ENCODE measurements around the gene MAML2.

DNA sequence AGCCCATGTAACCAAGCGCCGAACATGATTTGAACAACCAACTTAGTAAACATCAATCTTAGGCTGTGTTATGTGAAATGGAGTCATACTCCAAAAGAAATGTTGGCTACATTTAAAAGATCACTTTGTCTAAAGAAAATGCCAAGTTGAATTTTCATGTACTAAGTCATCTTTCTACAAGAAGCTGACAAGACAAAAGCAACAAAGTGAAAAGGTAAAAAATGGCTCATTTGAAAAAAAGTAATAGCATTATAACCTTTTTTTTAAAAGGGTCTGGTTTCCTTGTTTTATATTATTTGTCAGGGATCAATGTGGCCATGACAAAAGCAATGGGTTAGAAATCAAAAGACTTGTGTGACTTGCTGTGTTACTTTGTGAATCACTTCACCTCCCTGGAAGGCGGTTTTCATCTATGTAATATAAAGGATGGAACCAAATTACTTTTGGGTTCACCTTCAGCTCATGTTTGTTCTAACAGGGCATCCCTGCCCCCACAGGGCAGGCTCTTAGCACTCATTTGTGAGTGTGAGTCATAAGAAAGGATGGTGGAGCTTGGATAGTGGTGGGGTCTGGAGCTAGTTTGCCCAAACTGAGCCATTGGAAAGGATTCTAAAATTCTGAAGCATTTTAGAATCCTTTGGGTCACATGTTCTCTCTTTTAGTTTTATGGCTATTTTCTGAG lies 287.1 kb downstream of the MAML2 start:
- TF ChIP-seq HCFC1 (IDR thresholded peaks at IDR 0.05; ENCODE audit: low read depth, low read length) (no peak), RNF2 (IDR thresholded peaks at IDR 0.05) (no peak), RUNX1 (IDR thresholded peaks at IDR 0.05; ENCODE audit: low read depth) (no peak), MAFF (IDR thresholded peaks at IDR 0.05; ENCODE audit: low read length) (no peak), POLR2AphosphoS5 (IDR thresholded peaks at IDR 0.05; ENCODE audit: control insufficient read depth, insufficient read depth, low read depth, low read length) (no peak), CHD1 (IDR thresholded peaks at IDR 0.05; ENCODE audit: low read length) (no peak), FOXP1 (CRISPR knock-in tag; IDR thresholded peaks at IDR 0.05) (no peak), RBFOX2 (IDR thresholded peaks at IDR 0.05; ENCODE audit: low read depth, low read length) (no peak), HDAC2 (IDR thresholded peaks at IDR 0.05) (no peak)
- TF ChIP-seq, protein P1, sequence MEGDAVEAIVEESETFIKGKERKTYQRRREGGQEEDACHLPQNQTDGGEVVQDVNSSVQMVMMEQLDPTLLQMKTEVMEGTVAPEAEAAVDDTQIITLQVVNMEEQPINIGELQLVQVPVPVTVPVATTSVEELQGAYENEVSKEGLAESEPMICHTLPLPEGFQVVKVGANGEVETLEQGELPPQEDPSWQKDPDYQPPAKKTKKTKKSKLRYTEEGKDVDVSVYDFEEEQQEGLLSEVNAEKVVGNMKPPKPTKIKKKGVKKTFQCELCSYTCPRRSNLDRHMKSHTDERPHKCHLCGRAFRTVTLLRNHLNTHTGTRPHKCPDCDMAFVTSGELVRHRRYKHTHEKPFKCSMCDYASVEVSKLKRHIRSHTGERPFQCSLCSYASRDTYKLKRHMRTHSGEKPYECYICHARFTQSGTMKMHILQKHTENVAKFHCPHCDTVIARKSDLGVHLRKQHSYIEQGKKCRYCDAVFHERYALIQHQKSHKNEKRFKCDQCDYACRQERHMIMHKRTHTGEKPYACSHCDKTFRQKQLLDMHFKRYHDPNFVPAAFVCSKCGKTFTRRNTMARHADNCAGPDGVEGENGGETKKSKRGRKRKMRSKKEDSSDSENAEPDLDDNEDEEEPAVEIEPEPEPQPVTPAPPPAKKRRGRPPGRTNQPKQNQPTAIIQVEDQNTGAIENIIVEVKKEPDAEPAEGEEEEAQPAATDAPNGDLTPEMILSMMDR (IDR thresholded peaks at IDR 0.05 in 2 of 3, conservative IDR thresholded peaks at IDR 0.05 in 1 of 3; ENCODE audit: insufficient read depth in 2 of 3, low read depth in 1 of 3, low read length in 3 of 3) = no peak
- TF ChIP-seq, protein P2, sequence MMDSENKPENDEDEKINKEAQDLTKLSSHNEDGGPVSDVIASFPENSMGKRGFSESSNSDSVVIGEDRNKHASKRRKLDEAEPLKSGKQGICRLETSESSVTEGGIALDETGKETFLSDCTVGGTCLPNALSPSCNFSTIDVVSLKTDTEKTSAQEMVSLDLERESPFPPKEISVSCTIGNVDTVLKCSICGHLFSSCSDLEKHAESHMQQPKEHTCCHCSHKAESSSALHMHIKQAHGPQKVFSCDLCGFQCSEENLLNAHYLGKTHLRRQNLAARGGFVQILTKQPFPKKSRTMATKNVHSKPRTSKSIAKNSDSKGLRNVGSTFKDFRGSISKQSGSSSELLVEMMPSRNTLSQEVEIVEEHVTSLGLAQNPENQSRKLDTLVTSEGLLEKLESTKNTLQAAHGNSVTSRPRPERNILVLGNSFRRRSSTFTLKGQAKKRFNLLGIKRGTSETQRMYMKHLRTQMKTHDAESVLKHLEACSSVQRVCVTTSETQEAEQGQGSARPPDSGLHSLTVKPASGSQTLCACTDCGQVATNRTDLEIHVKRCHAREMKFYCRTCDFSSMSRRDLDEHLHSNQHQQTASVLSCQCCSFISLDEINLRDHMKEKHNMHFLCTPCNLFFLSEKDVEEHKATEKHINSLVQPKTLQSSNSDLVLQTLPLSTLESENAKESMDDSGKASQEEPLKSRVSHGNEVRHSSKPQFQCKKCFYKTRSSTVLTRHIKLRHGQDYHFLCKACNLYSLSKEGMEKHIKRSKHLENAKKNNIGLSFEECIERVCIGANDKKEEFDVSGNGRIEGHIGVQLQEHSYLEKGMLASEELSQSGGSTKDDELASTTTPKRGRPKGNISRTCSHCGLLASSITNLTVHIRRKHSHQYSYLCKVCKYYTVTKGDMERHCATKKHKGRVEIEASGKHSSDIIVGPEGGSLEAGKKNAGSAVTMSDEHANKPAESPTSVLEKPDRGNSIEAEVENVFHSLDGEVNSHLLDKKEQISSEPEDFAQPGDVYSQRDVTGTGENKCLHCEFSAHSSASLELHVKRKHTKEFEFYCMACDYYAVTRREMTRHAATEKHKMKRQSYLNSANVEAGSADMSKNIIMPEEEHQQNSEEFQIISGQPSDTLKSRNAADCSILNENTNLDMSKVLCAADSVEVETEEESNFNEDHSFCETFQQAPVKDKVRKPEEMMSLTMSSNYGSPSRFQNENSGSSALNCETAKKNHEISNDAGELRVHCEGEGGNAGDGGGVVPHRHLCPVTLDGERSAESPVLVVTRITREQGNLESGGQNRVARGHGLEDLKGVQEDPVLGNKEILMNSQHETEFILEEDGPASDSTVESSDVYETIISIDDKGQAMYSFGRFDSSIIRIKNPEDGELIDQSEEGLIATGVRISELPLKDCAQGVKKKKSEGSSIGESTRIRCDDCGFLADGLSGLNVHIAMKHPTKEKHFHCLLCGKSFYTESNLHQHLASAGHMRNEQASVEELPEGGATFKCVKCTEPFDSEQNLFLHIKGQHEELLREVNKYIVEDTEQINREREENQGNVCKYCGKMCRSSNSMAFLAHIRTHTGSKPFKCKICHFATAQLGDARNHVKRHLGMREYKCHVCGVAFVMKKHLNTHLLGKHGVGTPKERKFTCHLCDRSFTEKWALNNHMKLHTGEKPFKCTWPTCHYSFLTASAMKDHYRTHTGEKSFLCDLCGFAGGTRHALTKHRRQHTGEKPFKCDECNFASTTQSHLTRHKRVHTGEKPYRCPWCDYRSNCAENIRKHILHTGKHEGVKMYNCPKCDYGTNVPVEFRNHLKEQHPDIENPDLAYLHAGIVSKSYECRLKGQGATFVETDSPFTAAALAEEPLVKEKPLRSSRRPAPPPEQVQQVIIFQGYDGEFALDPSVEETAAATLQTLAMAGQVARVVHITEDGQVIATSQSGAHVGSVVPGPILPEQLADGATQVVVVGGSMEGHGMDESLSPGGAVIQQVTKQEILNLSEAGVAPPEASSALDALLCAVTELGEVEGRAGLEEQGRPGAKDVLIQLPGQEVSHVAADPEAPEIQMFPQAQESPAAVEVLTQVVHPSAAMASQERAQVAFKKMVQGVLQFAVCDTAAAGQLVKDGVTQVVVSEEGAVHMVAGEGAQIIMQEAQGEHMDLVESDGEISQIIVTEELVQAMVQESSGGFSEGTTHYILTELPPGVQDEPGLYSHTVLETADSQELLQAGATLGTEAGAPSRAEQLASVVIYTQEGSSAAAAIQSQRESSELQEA (IDR thresholded peaks at IDR 0.05; ENCODE audit: low read depth) = no peak

Measured in K562 (cell line).